HG03064 (cell line): ENCODE data around the gene SAP30BP.

Experiments used
- ATAC-seq: cut with Tn5 transposase; IDR thresholded peaks from one replicate; pipeline ENCODE4 v1.9.1; 2021; ENCODE audit warnings: low read depth; ENCODE audit not compliant: unreplicated experiment

Gene SAP30BP

DNA sequence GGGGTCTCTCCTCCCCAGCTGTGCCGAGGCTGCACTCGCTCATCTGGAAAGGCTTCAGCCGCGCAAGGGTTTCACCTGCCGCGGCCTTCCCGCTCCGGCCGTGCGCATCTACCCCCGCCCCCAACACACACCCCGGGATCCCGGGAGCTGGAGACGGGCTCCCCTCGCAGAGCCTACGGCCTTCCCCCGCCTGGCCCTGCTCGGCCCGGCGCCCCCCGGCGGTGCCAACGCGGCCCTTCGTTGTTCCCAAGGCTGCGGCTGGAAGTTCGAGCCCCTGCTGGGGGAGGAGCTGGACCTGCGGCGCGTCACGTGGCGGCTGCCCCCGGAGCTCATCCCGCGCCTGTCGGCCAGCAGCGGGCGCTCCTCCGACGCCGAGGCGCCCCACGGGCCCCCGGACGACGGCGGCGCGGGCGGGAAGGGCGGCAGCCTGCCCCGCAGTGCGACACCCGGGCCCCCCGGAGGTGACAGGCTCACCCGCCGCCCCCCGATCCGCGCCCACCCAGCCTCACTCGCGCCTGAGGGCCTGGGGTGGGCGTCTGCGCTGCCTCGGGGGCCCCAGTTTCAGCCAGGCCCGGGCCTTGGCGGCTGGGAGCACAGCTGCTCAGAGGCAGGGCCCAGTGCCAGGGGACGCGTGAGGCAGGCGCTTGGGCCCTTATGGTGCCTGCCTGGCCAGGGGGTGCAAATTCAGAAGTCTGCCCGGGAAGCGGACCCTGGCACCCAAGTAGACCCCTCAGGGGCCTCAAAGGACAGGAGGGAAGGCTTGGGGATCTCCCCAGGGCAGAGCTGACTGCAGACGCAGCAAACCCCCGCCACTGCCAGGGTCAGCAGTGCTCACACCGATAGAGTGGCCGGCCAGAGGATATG is 86.6 kb downstream of the SAP30BP start:
- no peak for ATAC-seq

DNA sequence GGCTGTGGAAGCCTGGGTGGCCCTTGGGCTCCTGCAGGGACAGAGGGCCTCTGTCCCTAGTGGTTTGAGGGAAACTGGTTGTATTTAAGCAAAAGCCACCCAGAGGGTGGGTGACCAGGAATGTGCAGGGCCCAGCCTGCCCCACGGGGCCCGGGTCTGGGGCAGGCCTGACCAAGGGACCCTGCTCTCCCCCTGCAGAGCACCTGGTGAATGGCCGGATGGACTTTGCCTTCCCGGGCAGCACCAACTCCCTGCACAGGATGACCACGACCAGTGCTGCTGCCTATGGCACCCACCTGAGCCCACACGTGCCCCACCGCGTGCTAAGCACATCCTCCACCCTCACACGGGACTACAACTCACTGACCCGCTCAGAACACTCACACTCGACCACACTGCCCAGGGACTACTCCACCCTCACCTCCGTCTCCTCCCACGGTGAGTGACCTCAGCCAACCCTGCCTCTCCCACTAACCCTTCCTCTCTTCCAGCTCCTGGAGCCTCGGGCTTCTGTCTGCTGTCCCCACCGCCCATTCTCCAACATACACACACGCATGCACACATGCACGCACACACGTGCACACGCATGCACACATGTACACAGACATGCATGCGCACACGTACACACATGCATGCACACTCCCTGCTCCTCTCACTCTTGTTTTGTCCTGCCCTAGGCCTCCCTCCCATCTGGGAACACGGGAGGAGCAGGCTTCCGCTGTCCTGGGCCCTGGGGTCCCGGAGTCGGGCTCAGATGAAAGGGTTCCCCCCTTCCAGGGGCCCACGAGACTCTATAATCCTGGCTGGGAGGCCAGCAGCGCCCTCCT is 87.5 kb downstream of the SAP30BP start:
- ATAC-seq: no peak

DNA sequence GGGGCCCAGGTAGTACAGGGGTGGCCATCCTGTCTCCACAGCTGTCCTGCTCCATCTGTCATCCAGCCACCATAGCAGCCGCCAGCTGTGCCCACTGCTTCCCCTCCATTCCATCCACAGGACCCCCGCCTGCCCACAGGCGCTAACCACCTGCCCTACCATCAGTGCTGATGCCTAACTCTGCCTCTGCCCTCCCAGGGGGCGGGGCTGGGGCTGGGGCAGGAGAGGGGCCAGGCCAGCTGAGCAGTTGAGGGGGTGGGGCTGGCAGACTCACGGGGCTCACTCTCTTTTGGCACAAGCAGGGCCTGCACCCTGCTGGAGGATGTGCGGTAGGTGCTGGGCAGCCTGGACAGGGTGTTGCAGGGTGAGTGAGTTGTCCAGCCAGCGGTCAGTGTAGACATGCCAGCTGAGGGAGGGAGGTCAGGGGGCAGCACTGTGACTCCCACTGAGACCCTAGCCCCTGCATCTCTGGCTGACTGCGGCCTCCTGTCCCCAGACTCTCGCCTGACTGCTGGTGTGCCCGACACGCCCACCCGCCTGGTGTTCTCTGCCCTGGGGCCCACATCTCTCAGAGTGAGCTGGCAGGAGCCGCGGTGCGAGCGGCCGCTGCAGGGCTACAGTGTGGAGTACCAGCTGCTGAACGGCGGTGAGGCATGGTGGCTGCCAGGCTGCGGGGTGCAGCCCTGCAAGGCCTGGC is 88.2 kb downstream of the SAP30BP start:
- no peak for ATAC-seq

DNA sequence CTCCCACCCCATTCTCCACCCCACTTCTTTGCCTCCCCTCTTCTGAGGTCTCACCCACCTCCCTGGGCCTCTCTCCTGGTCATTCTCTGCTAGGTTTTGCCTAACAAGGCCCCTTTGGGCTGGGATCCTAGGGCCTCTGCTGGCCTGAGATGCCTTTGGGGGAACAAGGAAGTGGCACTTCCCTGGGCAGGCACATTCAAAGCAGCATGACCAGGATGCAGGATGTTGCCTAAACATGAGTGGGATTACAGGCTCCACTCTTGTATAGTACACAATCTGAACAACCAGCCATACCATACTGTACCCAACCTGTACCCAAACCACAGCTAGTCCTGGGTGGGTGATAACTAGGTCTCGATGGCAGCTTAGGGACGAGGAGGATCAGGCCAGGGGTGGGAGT is 88.9 kb downstream of the SAP30BP start:
- ATAC-seq: no peak

DNA sequence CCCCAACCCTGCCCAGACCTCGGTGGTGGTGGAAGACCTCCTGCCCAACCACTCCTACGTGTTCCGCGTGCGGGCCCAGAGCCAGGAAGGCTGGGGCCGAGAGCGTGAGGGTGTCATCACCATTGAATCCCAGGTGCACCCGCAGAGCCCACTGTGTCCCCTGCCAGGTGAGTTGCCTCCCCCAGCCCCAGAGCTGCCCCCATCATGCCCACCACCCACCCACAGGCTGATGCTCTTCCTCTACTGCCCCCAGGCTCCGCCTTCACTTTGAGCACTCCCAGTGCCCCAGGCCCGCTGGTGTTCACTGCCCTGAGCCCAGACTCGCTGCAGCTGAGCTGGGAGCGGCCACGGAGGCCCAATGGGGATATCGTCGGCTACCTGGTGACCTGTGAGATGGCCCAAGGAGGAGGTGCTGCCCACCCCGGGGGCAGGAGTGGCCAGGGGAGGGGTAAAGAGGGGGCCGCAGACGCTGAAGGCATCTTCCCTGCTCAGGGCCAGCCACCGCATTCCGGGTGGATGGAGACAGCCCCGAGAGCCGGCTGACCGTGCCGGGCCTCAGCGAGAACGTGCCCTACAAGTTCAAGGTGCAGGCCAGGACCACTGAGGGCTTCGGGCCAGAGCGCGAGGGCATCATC is 89.4 kb downstream of the SAP30BP start:
- no peak for ATAC-seq

DNA sequence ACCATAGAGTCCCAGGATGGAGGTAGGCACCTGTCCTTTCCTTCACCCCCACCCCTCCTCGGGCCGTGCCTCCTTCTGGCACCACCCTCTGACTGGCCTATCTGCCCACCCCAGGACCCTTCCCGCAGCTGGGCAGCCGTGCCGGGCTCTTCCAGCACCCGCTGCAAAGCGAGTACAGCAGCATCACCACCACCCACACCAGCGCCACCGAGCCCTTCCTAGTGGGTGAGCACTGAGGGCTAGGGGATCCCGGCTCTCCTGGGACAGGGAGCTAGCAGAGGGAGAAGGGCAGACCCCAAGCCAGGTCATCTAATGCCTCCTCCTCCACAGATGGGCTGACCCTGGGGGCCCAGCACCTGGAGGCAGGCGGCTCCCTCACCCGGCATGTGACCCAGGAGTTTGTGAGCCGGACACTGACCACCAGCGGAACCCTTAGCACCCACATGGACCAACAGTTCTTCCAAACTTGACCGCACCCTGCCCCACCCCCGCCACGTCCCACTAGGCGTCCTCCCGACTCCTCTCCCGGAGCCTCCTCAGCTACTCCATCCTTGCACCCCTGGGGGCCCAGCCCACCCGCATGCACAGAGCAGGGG is 90.0 kb downstream of the SAP30BP start:
- ATAC-seq: no peak
